Epidermal melanocyte (primary cell): ENCODE data around the gene PPT2.
"Not testable (repeated sequence)": the region's sequence is repeated elsewhere in the genome, so short reads cannot be mapped to it uniquely, and the experiment has no call there.

Experiments
- DNase-seq: peaks from one replicate; pipeline ENCODE4 v3.0.0; 2011; ENCODE audit warnings: low spot score; ENCODE audit not compliant: insufficient read length

Gene PPT2

DNA sequence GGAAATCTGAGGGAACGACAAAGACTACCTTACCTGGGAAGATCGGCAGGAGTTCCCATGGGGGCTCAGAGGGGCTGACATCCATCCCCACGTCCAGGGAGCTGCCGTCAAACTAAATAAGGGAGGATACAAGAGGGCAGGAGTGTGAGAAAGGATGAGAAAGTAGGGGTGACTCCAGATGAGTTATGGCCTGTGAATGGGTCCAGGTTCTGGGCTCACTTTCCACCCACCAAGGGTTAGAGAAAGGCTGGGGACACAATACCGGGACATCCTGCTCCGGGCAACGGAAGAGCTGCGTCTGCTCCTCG is 26.6 kb upstream of the PPT2 start:
- no peak for DNase-seq

DNA sequence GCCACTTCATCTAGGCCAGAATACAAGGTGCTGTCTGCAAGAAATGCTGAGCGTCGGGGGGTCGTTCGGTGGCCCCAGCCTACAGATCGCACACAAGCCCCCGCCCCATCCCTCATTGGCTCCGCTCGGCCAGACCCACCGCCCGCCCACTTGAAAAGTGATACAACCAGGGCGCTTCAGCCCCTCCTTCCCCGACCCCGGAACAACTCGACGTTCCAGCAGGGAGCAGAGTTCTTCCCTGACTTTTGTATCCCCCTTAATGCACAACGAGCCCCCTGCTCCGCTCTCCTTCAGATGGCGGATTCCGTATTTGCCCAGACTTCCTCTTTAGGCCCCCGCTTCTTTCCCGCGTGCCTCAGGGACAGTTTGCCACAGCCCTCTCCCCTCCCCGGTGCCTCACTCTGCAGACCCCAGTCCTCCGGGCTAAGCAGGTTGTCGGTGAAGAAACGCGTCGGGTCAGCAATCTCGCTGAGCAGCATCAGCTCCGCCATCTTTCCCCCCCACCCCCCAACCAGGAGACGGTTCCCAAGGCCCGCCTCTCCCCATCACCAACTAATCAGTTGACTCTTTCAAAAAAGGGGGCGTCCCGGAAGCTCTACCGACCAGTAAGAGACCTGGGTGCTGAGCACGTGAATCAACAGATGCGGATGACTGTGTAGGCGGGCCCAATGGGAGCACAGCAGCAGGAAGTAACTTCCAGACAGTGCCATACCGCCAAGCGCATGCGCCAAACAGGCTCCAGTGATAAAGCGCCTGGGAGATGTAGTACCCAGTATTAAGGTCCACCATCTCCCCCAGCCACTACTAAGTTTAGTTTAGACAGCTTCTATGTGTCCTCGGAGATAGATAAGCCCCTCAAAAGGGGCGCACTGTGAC is 26.0 kb upstream of the PPT2 start, which contains the start of gene ATF6B:
Gene ATF6B, minus strand, starts transcription at position 530 of the 876 bp plus-strand sequence. Its CDS starts 39 bp downstream, at position 491.
- DNase-seq = peak; percentile 95

DNA sequence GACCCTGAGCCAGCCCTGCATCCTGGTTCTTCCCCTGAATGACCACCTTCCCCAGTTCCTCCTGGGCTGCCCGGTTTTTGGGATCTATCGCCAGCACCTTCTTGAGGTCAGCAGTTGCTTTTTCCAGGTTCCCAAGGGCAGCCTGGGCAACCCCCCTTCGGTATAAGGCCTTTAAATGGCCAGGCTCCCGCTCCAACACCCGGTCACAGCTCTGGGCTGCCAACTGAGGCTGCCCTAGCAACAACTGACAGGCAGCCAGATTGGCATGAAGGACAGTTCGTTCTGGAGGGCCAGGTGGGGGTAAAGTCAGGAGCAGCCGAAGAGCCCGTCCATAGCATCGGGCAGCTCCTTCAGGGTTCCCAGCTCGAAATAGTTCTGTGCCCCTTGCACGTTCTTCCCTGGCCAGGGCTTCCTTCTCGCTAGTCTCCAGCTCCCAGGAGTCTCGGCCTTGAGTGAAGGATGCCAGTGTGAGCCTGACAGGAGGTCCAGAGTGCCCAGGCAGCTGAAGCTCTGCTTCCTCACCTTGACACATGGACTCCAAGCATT is 25.1 kb upstream of the PPT2 start:
- DNase-seq = no peak

DNA sequence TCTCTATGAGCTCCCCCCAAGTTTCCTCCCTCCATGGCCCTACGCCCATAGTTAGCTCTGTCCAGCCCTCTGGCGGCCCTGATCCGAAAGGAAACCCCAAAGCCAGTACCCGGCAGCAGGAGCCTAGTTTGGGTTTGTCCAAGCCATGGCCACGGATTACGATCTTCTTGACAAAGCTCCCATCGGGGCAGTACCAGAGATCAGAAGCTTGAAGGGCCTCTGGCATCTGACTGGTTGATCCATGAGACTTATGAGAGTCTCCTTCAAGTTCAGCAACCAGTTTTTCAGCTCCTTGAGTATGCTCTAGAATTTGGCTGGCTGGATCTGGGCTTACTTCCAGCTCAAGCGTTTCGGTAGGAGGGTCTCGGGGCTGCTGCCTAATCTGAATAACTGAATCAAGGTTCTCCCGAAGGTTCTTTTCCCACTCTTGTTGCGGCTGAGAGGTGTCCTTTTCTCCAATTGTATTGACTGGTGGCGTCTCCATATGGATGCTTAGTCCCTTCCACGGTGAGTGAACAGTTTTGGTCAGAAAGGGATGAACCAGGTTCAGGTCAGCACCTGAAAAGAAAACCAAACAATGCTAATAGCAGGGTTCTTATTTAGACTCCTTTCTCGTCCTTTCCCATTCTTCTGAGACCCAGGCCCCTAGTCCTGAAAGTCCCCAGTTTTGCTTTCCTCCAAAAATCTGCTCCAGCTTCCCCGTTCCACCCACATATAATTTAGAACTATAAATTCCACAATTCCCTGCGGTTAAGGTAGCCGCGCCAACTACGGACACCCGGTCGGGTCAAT is 24.4 kb upstream of the PPT2 start:
- no peak for DNase-seq

DNA sequence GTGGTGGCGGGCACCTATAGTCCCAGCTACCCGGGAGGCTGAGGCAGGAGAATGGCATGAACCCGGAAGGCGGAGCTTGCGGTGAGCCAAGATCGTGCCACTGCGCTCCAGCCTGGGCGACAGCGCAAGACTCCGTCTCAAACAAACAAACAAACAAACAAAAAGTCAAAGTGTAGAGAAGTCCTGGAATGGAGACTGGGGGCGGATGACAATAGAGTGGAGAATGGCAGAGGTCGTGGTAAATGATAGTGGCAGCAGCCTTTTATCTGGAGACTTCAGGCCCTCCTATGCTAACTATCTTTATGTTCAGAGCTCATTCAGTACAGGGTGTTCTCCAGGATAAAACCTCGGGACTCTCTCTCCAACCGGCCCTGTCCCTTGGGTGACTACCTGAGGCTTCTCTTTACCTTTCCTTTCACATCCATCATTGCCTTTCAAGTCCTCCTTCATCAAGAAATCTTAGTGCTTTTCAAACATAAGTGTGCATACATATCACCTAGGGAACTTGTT is 22.4 kb upstream of the PPT2 start:
- DNase-seq = no peak

GRCh38 chr6:32132110-32132509 is 21.8 kb upstream of the PPT2 start:
- no peak for DNase-seq

DNA sequence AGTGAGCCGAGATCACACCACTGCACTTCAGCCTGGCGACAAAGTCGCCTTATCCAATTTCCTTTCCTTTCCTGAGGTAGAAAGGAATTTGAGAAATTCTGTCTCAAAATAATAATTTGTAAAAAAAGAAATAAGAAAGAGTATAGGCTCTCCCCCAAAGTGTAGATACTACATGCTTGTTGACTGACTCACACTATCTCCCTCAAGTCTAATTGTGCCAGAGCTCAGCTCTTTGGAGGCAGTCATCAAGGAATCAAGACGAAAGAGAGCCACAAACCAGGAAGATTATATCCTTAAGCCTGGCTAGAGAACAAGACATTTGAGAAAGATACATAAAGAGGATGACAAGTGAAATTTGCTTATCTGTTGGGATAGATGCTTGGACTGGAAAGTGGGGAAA is 20.2 kb upstream of the PPT2 start:
- no peak for DNase-seq

DNA sequence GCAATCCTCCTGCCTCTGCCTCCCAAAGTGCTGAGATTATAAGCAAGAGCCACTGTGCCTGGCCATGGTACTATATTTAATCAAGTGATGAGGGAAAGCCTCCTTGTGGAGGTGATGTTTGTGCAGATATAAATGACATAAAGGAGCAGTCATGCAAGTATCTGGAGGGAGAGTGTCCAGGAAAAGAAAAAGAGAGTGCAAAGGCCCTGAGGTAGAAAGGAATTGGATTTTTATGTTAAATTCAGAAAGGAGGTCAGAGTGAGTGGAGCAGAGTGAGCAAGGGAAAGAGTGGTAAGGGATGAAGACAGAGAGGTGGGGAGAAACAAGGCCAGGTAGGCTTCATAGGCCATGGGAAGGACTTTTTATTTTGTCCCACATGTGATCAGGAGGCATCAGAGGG is 16.5 kb upstream of the PPT2 start:
- no peak for DNase-seq

- no peak for DNase-seq
Observed at GRCh38 chr6:32139590-32139989, 14.4 kb upstream of the PPT2 start.

- no peak for DNase-seq
Observed at GRCh38 chr6:32140420-32141046, 13.4 kb upstream of the PPT2 start.

GRCh38 chr6:32144238-32144637 is 9.7 kb upstream of the PPT2 start:
- not testable (repeated sequence) for DNase-seq

- DNase-seq = no peak
Observed at GRCh38 chr6:32146287-32146686, 7.7 kb upstream of the PPT2 start.

- DNase-seq = no peak
Observed at GRCh38 chr6:32146687-32147086, 7.3 kb upstream of the PPT2 start.

- no peak for DNase-seq
Observed at GRCh38 chr6:32147401-32148132, 6.4 kb upstream of the PPT2 start.

GRCh38 chr6:32148289-32149091 is 5.5 kb upstream of the PPT2 start:
- no peak for DNase-seq

- DNase-seq = no peak
Observed at GRCh38 chr6:32149092-32149755, 4.7 kb upstream of the PPT2 start.

DNA sequence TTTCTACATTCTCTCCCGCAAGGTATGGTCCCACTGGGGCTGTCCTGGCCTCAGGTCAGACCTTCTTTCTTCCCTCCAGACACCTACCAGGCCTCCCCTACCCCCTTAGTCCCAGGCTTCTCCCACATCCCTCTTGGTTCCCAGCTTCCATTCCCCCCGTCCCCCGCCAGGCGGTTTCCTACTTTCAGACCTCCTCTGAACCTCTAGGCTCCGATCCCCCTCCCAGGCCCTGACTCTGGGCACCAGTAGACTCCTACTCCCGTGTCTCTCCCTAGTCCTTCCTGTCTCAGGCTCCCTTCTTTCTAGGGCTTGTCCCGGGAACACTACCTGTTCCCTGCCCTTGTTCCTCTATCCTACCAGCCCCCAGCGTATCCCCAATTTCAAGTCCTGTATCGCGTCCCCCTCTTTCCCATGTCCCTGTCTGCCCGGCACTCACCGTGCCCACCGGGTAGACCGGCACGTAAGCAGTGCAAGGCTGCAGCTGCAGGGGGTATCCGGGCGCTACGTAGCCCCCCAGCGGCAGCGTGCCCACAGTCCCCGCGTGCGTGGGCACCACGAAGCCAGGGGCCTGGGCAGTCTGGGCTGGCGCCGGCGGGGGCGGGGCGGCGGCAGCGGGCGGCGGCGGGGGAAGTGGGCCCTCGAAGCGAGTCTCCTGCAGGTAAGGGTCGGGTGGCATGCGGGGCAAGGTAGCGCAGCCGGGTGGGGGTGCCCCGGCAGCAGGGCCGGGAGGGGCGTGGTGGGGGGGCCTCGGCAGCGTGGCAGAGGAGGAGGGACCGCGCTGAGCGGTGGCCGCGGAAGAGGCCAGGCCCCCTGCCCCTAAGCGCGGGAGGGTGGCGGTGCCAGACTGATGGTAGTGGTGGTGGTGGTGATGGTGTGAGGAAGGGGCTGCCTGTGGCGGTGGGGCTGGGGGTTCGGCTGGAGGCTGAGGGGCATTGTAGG is 3.7 kb upstream of the PPT2 start:
- no peak for DNase-seq

DNA sequence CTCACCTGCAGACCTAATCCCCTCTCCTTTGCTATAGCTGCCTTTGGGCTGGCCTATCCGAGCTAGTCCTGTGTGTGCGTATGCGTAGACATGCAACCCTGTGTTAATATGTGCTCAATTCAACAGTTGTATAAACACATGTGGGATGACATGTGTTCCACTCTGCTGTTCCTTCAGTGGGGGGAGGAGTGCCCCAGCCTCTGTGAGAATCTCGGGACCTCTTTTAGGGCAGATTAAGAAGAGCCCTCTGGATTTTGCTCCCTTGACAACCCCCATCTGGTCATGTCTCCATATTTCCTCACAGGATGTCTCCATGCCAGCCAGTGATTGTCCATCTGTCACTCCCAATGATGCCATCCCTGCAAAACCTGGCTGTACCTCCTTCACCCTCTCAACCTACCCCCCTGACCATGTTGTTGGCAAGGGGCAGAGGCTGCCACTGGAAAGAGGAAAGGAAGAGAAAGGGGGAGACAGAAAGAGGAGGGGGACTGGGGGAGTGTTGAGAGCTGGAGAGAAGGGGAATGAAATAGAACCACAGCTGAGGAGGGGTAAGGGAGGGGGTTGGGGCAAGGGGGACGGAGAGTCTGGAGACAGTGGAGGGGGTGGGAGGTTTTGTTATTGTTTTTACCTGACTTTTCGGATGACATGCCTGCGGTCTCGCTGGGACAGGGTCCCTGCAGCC is 2.6 kb upstream of the PPT2 start:
- DNase-seq = no peak
